Activated CD4-positive, alpha-beta T cell treated with anti-CD3 and anti-CD28 coated beads, Interleukin-2, amount 50 U/mL, for 16 hours (primary cell): ENCODE data around the gene GPX6.
"Not testable (repeated sequence)": the region's sequence is repeated elsewhere in the genome, so short reads cannot be mapped to it uniquely, and the experiment has no call there.

Source experiments
- DNase-seq: peaks from one replicate; pipeline ENCODE4 v3.0.0-alpha.2; 2020

Gene GPX6

GRCh38 chr6:28515676-28516075, at the start of gene GPX6:
GPX6 (minus strand) TSS chr6:28515793; CDS start chr6:28515743, 50 bp downstream.
- DNase-seq: no peak

GRCh38 chr6:28563430-28564095, 48.0 kb upstream of the GPX6 start:
- DNase-seq: no peak

- no peak for DNase-seq
Observed at GRCh38 chr6:28558629-28559028, 43.0 kb upstream of the GPX6 start.

GRCh38 chr6:28555136-28555535, 39.5 kb upstream of the GPX6 start:
- no peak for DNase-seq

GRCh38 chr6:28553986-28554881, 38.6 kb upstream of the GPX6 start:
- no peak for DNase-seq

- no peak for DNase-seq
Observed at GRCh38 chr6:28553384-28553985, 37.9 kb upstream of the GPX6 start.

- no peak for DNase-seq
Observed at GRCh38 chr6:28551891-28552666, 36.5 kb upstream of the GPX6 start.

- not testable (repeated sequence) for DNase-seq
Observed at GRCh38 chr6:28547003-28547402, 31.4 kb upstream of the GPX6 start.

- no peak for DNase-seq
Observed at GRCh38 chr6:28545955-28546354, 30.4 kb upstream of the GPX6 start.

- peak; percentile 5 for DNase-seq
Observed at GRCh38 chr6:28543651-28544610, 28.3 kb upstream of the GPX6 start.

- DNase-seq: peak; percentile 85
Observed at GRCh38 chr6:28542440-28543296, 27.1 kb upstream of the GPX6 start.

- no peak for DNase-seq
Observed at GRCh38 chr6:28541996-28542395, 26.4 kb upstream of the GPX6 start.

GRCh38 chr6:28537509-28538140, 22.0 kb upstream of the GPX6 start:
- DNase-seq: peak; percentile 72

- peak; percentile 9 for DNase-seq
Observed at GRCh38 chr6:28537065-28537464, 21.5 kb upstream of the GPX6 start.

- no peak for DNase-seq
Observed at GRCh38 chr6:28534875-28535274, 19.3 kb upstream of the GPX6 start.

GRCh38 chr6:28534306-28534705, 18.7 kb upstream of the GPX6 start:
- no peak for DNase-seq

- no peak for DNase-seq
Observed at GRCh38 chr6:28531479-28532128, 16.0 kb upstream of the GPX6 start.

- no peak for DNase-seq
Observed at GRCh38 chr6:28530777-28531176, 15.2 kb upstream of the GPX6 start.

GRCh38 chr6:28525496-28526039, 10.0 kb upstream of the GPX6 start, which contains the start of gene GPX5:
GPX5 (plus strand) TSS chr6:28525881; CDS start chr6:28526014, 133 bp downstream.
- peak; percentile 6 for DNase-seq
